Right renal pelvis (tissue), 4 donors: ENCODE results near the gene LAMA5. TPM values are rescaled to one million over a fixed set of nuclear protein-coding genes. Genes with fewer than 3 reads are reported as not detected.

Experiments used
- DNase-seq, 4 donors: peaks; one replicate each; pipeline ENCODE4 v3.0.0-alpha.2; 2013; ENCODE audit warnings: low read depth in 4 of 4, low spot score in 3 of 4, missing footprints in 1 of 4
- polyA plus RNA-seq, 4 donors: library from polyadenylated mRNA; unstranded; fragments of 120-200 nt; gene quantifications; one replicate each; pipeline ENCODE4 v1.2.1, GENCODE V29; 2013; ENCODE audit not compliant: insufficient read length in 4 of 4

Gene LAMA5
- polyA plus RNA-seq, 4 donors, result 104 to 196 (median 133) TPM

DNA sequence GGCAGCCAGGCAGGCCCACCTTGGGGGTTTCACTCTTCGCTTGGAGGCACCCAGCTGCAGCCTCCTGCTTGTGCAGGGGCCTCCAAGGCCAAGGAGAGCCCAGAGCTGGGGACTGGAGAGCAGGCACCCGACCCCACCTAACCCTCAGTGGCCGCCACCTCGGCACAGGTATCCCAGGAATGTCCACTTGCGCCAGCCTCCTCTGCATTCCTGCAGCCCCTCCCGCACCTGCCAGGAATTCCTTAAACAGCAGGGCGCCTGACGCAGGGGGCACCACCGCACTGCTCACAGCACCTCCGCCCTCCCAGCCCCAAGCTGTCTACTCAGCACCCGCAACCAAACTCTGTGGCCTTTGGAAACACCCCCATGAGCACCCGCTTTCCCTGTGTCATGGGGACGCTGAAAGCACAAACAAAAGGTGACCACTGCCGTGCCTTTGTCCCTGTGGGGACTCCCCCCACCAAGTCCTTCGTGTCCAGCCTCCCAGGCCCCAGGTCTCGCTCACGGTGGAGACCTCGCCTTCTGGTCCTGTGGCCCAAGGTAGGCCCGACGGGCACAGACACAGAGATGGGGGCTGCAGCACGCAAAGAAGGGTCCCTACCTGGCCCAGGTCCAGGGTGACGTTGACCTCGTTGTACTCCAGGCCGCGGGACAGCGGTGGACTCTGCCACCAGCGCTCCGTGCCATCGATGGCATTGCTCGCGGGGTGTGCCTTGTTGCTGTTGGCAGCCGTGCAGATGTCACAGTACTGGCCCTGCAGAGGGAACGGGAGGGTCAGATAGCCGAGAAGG is 5.1 kb downstream of the LAMA5 start:
- DNase-seq, result no peak

DNA sequence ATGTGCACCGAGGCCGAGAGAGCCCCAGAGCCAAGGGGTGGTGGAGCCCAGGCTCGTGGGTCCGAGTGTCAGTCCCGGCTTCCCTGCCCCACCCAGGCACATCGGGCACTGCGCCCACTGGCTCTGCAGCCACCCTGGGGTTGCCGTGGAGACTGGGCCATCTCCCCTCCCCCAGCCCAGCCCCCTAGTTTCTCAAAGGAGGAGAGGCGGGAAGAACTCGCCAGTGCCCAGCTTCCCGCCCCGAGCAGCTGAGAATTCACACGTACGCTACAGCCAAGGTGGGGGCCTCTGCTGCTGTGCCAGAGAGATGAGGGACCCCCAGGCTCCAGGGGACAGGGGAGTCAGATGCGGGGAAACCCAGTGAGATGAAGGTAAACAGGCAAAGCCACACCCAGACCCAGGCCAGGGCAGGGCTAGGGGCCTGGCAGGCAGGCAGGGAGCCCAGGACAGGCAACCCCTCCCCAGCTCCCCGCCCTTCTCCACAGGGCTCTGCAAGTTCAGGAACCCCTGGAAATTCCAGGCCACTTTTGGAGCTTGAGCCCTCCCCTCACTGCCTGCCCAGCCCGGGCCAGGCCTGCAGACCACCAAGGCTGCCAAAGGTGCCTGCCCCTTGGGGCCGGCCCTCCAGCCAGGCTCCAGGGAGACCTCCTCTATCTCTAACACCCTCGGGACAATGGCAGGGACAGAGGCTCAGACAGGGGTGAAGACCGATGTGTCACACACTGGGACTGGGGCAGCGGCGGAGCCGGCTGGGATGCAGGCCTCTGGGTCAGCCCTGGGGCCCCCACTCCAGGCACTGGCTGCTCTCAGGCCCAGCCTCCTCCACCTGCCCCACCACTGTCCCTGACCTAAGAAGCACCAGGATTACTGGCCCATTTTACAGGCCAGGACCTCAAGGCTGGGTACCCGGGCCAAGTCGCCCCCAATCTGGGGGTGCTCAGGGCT is 6.0 kb downstream of the LAMA5 start:
- no peak for DNase-seq

DNA sequence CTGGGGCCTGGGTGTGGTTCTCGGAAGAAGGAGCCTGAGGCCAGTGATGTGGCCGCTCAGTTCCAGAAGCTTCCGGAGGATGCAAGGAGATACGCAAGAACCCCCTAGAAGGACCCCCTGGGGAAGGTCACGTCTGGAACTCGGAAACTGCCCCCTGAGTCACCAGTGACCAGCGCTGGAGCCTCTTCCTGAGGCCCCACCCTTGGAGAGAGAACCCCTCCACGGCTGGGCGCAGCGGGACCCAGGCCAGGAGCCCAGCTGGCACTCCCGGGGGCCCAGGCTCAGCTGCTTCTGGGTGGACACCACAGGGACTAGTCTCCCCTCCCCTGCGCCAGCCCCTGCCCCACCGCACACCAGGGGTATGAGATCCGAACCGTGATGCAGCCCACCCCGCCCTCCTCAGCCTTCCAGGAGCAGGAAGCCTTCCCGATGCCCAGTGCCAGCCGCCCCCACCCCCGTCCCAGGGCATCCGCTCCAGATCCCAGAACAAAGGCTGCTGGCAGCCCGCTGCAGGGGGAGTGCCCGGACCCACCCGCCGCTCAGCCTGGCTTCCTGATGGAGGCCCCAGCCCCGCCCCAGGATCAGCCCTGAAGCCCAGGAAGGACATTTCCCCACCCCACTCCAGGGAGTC is 7.5 kb downstream of the LAMA5 start:
- DNase-seq, result no peak

DNA sequence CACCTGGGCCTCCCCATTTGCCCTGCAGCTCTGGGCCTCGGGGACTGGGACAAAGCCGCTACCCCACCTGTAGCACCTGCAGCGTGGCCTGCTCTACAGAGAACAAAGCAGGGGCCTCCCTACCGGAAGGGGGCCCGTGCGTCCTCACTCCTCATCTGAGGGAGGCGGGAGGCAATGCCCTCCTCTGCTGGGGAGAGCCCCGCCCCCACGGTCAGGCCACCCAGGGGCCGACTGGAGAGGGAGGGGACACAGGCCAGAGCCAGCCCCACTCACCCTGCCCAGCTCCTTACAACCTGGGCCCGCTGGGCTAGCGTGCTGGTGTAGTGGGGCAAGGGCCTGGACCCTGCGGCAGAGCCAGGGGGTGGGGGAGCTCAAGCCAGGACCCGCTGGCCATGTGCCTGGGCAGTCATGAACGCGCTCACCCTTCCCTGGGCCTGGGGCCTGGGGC is 8.0 kb downstream of the LAMA5 start:
- no peak for DNase-seq

DNA sequence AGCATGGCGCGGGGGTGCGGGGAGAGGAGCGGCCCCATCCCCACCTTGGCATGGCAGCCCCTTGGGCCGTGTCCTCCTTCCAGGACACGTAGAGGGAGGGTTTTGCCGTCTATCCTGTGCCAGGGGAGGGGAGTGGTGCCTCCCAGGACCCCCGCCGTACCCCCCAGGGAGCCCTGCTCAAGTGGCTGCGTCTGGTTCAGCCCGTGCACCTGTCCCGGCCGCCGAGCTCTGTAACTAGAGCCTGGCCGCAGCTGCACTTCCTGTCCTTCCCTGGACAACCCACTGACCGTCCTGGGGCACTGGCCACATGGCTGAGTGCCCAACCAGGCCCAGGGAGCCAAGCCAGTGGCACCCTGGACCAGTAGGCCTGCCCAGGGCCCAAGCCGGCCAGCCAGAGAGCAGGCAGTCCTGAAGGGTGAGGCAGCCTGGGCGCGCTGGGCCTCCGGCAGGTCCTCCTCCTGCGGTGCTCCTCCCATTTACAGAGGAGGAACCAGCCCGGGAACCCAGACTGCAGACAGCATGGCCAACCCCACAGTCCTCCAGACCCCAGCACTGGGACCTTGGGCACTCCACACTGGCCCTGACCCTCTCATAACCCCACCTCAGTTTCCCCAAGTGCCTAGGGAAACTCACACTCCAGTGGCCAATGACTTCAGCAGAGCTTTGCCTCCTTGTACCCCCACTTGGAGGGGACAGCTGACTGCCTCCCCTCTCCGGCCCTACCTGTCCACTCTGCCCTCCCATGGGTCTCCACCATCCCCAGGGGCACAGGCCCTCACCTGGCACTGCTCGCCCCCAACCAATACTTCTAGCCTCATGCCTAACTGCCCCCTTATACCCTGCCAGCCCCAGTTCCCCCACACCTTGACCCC is 8.7 kb downstream of the LAMA5 start:
- no peak for DNase-seq

DNA sequence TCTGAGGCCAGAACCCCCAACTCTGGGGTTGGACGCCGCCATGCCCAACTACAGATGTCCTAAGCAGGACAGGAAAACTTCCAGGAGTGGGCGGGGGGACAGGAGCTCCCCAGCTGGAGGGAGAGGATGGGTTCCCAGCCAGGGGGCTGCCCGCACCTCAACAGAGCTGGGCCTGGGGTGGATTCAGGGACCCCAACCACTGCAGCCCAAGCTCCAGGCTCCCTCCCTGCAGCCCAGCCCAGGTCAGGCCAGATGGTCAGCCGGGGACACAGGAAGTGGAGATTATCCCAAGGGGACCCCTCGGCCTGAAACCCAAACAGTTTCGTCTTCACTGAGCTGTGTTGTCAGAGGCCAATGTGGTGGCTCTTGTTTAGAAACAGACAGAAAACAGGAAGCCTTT is 9.4 kb downstream of the LAMA5 start:
- no peak for DNase-seq

DNA sequence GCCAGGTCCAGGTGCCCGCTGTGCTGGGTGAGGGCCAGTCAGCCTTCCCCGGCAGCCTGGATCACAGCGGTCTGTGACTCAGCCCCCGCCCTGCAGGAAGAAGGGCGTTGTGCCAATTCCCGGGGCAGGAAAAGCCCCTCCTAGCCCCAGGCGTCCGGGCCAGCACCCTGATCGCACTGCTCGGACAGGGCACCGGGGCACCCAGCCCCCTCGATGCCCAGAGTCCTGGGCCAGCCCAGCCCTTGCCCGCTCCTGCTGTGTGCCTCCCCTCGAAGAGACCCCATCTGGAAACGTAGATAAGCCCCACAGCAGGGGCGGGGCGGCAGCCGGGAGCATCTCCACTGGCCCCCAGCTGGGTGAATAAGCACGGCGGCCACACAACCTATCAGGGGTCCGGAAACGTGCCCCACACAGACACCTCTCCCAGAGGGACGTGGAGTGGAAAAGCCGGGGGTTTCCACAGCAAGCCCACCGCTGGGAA is 9.9 kb downstream of the LAMA5 start:
- no peak for DNase-seq

DNA sequence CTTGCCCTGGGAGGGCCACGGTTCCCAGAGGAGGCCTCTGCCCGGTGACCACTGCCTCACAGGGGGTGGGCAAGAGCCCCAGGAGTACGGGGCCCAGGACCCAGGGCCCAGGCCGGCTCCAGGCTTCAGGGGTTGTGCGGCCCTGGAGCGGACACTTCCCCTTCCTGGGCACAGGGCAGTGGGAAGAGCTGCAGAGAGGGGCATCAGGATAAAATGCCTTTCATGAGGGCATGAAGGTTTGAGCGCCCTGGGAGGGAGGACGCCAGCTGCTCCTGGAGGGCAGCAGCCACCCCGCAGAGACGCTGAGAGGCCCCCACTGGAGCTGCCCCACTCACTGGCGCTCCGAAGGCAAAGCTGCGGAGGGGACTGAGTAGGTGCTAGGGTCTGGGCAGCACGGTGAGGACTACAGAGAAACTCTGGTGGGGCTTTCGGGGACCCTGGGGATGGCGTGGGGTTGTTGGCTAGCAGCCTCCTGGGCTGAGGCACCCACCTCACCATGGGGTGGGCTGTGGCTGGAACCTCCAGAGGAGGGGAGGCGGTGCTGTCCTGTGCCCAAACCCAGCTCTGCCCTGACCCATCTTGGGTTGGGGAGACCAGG is 10.4 kb downstream of the LAMA5 start:
- no peak for DNase-seq

DNA sequence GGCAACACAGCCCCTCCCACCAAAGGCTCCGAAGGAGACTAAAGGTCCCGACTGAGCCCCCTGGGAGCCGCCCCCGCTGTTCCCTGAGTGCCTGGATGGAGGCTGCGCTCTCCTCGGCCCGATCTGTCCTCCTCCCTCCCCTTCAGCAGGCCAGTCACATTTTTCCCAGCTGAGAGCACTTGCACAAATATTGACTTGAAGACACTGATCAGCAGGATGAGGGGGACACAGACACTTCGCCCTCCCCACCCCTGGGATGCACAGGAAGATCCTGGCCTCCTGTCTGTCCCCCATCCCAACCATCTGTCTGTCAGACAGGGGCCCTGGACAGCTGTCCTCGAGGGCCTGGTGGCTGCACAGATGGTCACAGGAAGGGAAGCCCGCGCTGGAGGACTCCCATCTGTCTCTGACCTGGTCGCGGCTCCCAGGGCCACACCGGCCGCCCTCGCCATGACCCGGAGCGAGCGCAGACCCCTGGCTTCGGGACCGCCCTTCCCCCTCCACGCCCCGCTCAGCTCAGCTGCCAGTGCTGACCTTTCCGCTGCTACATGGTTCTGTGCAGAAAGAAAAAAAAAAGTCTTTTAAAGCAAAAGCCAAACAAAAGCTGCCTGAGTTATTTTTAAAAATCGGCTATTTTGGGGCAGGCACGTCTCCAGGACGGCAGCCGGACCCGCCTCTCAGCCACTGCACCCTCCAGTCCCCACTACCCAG is 11.1 kb downstream of the LAMA5 start:
- DNase-seq, result no peak

DNA sequence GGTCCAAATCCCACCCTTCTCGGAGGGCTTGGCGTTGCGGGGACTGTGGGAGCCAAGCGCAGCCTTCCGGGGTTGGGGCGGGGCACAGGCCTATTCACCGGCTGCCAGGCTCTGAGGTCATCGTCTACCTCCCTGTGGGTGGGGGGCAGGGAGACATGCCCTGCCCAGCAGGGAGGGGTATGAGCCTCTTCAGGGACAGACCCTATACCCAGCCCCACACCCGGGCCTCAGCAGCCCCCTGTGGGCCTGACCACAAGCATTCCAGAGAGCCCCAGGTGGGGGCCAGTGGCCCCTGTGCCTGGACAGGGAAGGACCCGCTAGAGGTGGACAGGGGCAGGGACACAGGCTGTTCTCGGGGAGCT is 11.6 kb downstream of the LAMA5 start:
- no peak for DNase-seq

DNA sequence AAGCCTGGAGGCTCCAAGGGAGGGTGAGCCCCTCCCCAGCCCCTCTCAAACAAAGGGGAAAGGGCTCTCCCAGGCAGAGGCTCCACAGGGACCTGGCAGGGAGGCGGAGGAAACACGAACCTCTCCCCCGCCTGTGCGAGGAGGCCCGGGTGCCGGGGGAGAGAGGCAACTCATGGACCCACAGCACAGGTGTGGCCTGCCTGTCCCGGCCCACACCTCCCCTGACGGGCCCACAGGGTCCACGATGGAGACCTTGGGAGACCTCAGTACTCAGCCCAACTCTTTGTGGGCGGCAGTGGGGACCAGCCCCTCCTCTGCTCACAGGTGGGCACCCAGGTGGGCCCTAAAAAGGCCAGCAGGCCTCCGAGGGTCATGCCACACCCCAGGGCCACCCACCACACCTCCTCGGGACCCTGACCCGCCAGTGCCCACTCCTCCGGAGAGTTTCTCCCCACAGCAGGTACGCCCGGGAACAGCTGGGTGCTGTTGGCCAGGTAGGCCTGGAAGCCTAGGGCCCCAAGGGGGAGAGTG is 12.2 kb downstream of the LAMA5 start:
- DNase-seq, result no peak

DNA sequence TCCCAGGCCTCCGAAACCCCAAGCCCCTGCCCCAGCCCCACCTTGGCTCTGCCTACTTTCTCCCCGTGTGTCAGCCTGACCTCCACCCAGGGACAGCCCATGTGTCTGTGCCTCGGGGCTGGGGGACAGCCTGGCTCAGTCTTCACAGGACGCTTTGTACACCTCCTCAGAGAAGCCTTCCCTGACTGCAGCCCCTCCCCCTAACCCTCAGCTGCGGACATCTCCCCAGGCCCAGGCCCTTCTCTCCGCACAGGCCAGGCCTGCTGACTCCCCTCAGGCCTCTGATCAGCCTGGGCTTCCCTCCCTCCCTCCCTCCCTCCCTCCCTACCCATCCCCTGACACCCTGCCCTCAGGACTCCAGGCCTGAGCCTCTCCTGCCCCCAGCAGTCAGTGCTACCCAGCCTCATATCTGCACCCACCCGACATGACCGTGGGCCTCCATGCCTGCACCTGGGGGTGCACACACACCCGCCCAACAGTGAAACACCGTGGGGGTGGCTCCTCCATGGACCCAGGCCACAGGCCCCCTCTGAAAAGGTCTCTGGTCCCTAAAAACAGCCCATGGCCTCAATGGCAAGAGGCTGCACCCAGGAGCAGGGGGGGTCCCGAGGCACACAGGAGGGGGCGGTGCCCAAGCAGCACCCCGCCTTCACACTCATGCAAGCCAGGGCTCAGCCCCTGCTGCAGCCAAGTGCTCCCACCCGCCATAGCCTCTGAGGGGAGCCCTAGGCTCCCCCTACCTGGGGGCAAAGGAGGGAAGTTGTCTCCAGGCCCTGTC is 12.9 kb downstream of the LAMA5 start:
- DNase-seq, result no peak

DNA sequence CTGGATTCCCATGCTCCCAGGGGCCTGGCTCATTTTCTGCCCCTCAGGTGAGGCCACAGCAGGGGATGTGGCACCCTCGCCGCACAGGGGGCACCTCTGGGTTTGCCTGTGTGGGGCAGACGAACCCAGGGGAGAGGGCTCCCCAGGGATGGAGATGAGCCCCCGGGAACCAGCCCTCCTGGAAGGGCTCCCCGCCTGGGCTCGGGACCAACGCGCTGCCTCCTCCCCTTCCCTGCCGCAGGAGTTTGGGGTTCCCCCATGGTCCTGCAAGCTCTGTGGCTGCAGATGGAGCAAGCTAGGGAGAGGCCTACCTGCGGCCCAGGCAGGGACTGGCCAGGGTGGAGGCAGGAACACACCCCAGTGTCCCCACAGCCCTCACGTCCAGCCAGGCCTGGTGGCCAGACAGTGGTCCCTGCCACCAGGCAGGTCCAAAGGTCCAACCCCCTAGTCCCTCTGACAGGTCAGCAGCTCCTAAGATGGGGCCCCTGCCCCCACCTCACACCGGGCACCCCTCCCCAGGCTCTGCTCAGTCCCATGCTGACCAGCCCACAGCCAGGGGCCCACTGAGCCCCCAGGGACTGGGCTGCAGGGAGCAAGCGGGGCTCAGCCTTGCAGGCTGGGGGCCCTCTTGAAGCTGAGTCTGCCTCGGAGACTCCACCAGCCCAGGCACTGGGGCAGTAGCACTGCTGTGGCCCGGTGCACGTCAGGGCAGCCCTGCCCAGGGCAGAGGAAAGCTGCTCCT is 13.7 kb downstream of the LAMA5 start:
- DNase-seq, result no peak

DNA sequence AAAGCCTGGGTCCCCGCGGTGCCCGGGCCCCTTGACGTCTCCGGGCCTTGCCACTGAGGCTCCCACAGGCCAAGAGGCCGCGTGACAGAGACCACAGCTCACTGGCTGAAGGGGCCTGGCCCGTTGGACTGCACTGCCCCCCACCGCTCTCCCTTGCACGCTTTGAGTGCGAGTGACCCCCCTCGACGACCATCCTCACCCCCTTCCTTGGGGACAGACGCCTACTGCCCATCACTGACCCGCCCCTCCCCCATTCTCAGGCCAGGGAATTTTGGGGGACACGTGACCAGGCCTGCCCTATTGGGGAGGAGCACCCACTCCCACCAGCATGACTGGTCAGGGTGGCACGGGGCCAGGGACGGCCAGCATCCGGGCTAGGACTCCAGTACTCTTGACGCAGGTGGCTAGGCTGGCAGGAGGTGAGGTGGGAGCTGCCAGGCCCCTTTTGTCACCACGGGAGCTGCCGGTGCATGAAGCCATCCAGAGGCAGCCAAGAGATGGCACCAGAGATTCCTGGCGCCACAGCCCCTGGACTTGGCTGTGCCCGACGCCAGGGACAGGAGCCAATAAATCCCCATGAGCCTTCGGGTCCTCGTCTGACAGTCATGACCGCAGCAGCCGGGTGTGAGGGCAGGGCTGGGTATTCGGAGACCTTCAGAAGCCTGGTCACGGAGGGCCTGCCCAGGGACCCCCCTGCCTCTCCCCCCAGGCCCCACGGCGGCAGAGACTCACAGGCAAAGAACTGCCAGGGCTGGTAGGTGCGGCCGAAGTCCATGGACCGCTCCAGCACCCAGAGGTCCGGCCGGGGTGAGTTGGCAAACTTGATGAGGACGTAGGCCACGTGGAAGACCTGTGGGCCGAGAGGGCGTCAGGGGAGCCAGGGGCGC is 14.5 kb downstream of the LAMA5 start:
- DNase-seq, result no peak

DNA sequence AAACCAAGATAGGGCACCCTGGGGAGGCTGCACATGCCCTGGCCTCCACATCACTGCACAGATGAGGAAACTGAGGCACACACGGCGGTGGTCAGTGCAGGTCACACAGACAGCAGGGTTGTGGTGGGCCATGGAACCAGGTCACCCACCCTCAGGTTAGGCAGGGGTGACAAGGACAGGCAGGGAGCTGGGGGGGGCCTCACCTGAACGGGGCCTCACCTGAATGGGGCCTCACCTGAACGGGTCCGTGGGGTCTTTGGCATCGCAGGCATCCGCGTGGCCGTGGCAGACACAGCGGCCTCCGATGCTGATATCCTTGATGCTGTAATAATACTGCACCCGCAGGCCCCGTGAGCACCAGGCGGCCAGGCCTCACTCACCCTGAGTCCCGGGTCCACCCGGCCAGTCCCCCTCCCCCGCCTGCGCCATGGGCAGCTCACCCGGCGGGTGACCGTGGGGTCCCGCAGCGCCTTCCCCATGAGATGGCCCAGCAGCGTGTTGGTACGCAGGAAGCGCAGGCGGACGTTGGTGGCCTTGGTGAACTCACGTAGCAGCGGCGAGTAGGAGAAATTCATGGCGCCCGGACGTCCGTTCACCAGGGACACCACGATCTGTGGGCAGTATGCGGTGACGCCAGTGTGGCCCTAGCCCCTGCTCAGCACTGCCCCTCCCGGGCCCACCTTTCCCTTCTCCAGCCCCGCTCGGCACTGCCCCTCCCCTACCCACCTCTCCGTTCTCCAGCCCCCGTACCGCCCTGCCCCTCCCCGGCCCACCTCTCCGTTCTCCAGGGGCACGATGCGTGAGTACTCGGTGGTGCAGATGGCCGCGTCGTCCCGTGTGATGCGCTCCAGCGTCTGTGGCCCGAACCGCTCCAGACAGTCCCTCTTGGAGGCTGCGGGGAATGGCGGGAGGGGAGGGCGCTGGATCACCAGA is 15.4 kb downstream of the LAMA5 start:
- DNase-seq, result no peak
